B cell (primary cell): ENCODE measurements around the gene BEND5. TPM values are rescaled to one million over a fixed set of nuclear protein-coding genes. Genes with fewer than 3 reads are reported as not detected.

Source experiments
- ATAC-seq: fragments of 200-7000 bp; cut with Tn5 transposase; one replicate; pipeline ENCODE4 v1.10.0; 2021; ENCODE audit warnings: low read depth, mild to moderate bottlenecking, moderate number of reproducible peaks, moderate library complexity
- CTCF ChIA-PET: fragments of 350-600 bp; sonication (Branson Sonifier 250); formaldehyde crosslinking; loops from one replicate; lab custom pipeline; 2021; ENCODE audit warnings: antibody characterized with exemption, inconsistent platforms; lab: Charles Lee
- POLR2A ChIA-PET: fragments of 350-600 bp; sonication (Branson Sonifier 250); formaldehyde crosslinking; loops from one replicate; lab custom pipeline; 2021; ENCODE audit warnings: antibody characterized with exemption; lab: Charles Lee
- DNase-seq: peaks from one replicate; pipeline ENCODE4 v3.0.0; 2013
- H2AFZ ChIP-seq: 2 replicates; pipeline ENCODE4 v1.6.1; 2012; ENCODE audit warnings: mild to moderate bottlenecking, low read depth, low read length; ENCODE audit not compliant: insufficient read depth, poor library complexity, severe bottlenecking
- H3K27ac ChIP-seq, 2 donors: 1 replicate in 1 of 2; 2 replicates in 1 of 2; pipeline ENCODE4 v1.5.1; 2012 to 2013; ENCODE audit warnings: low read length in 2 of 2, mild to moderate bottlenecking in 2 of 2, moderate library complexity in 1 of 2
- H3K27me3 ChIP-seq, 4 experiments: fragments of 200-600 bp in 1 of 4; sonication (generic) in 1 of 4; replicated peaks in 1 of 4; 1 replicate in 2 of 4; 2 replicates in 2 of 4; pipeline versions ENCODE4 v1.6.1 to v1.7.0; 2013 to 2016; ENCODE audit warnings: low read length in 3 of 4, mild to moderate bottlenecking in 2 of 4, mixed read lengths in 1 of 4, moderate library complexity in 1 of 4; ENCODE audit not compliant: insufficient read depth in 4 of 4, control insufficient read depth in 3 of 4; ENCODE audit errors: control extremely low read depth in 1 of 4
- H3K36me3 ChIP-seq, 2 experiments: replicated peaks in 1 of 2; 1 replicate in 1 of 2; 2 replicates in 1 of 2; pipeline versions ENCODE4 v1.6.1 to v1.7.1; 2013; ENCODE audit warnings: low read length in 1 of 2; ENCODE audit not compliant: insufficient read depth in 2 of 2, control insufficient read depth in 1 of 2; ENCODE audit errors: control extremely low read depth in 1 of 2, extremely low read depth in 1 of 2
- H3K4me1 ChIP-seq, 2 donors: fragments of 200-600 bp in 1 of 2; sonication (generic) in 1 of 2; 1 replicate in 1 of 2; 2 replicates in 1 of 2; pipeline versions ENCODE4 v1.5.1 to v1.6.1; 2013 to 2017; ENCODE audit warnings: low read length in 2 of 2; ENCODE audit not compliant: control insufficient read depth in 2 of 2, insufficient read depth in 2 of 2
- H3K4me2 ChIP-seq: replicated peaks from 2 replicates; pipeline ENCODE3; 2012; ENCODE audit warnings: mild to moderate bottlenecking, low read depth, low read length; ENCODE audit not compliant: poor library complexity, severe bottlenecking
- H3K4me3 ChIP-seq, 5 experiments: fragments of 200-600 bp in 1 of 5; sonication (generic) in 1 of 5; 1 replicate in 3 of 5; 2 replicates in 2 of 5; pipeline versions ENCODE4 v1.5.1 to v1.7.0; 2011 to 2016; ENCODE audit warnings: low read length in 4 of 5, mild to moderate bottlenecking in 4 of 5, low read depth in 2 of 5, control low read depth in 1 of 5, moderate library complexity in 1 of 5; ENCODE audit not compliant: insufficient read depth in 1 of 5; ENCODE audit errors: control extremely low read depth in 1 of 5, extremely low read depth in 1 of 5
- H3K79me2 ChIP-seq: fragments of 200-600 bp; sonication (generic); one replicate; pipeline ENCODE4 v1.6.0; 2016; ENCODE audit warnings: low read length; ENCODE audit not compliant: control insufficient read depth, insufficient read depth
- H3K9ac ChIP-seq: fragments of 200-600 bp; sonication (generic); 2 replicates; pipeline ENCODE4 v1.6.1; 2017; ENCODE audit warnings: mild to moderate bottlenecking, low read length, moderate library complexity
- H3K9me3 ChIP-seq, 3 donors: one replicate each; pipeline versions ENCODE4 v1.6.1 to v1.7.1; 2013; ENCODE audit warnings: low read length in 2 of 3; ENCODE audit not compliant: control insufficient read depth in 2 of 3, insufficient read depth in 1 of 3; ENCODE audit errors: control extremely low read depth in 1 of 3
- H4K20me1 ChIP-seq: 2 replicates; pipeline ENCODE4 v1.6.0; 2012; ENCODE audit warnings: mild to moderate bottlenecking, low read length; ENCODE audit not compliant: insufficient read depth, control insufficient read depth, poor library complexity, severe bottlenecking
- H3K27ac Mint-ChIP-seq: one replicate; pipeline ENCODE4 v1.8.0; 2021; ENCODE audit warnings: mixed read lengths
- H3K27me3 Mint-ChIP-seq: one replicate; pipeline ENCODE4 v1.8.0; 2021; ENCODE audit warnings: mixed read lengths
- H3K4me1 Mint-ChIP-seq: one replicate; pipeline ENCODE4 v1.8.0; 2021; ENCODE audit warnings: mixed read lengths
- H3K4me3 Mint-ChIP-seq: one replicate; pipeline ENCODE4 v1.8.0; 2021; ENCODE audit warnings: mixed read lengths
- H3K9me3 Mint-ChIP-seq: one replicate; pipeline ENCODE4 v1.8.0; 2022; ENCODE audit warnings: mixed read lengths; ENCODE audit not compliant: insufficient read depth
- CTCF ChIP-seq: fragments of 200-600 bp; IDR thresholded peaks from one replicate; pipeline ENCODE4 v1.8.0; 2022; ENCODE audit warnings: antibody characterized with exemption, mild to moderate bottlenecking
- EZH2 ChIP-seq: IDR thresholded peaks from 2 replicates; pipeline ENCODE4 v1.6.1; 2012; ENCODE audit warnings: borderline replicate concordance, low read depth, mild to moderate bottlenecking, moderate library complexity, low read length; ENCODE audit not compliant: insufficient read depth, poor library complexity, severe bottlenecking
- WGBS: methylation state at CpG from one replicate; pipeline ENCODE4 v1.1.5; 2013; ENCODE audit warnings: missing lambda C conversion rate; ENCODE audit not compliant: insufficient coverage; 5-methylcytosine and 5-hydroxymethylcytosine counted together
- intact Hi-C: fragments of 100-400 bp; cut with micrococcal nuclease; formaldehyde crosslinking; loops from one replicate; pipeline ENCODE4 v1.10.0; 2022
- polyA plus RNA-seq: library from polyadenylated mRNA; depleted of rRNA; stranded (reverse); fragments of >200 nt; gene quantifications from 2 replicates; pipeline ENCODE4 v1.2.3, GENCODE V29; 2012
- total RNA-seq, 2 donors: library from RNA; stranded (reverse); fragments of 120-200 nt in 1 of 2; gene quantifications; 1 replicate in 1 of 2; 2 replicates in 1 of 2; pipeline versions ENCODE4 v1.2.3 to v1.2.4, GENCODE V29; 2013 to 2022

Gene BEND5
- total and polyA plus RNA-seq, 2 donors (not counting 1 experiment from before 2014, with no cell fraction given): 19.5 to 19.7 TPM

DNA sequence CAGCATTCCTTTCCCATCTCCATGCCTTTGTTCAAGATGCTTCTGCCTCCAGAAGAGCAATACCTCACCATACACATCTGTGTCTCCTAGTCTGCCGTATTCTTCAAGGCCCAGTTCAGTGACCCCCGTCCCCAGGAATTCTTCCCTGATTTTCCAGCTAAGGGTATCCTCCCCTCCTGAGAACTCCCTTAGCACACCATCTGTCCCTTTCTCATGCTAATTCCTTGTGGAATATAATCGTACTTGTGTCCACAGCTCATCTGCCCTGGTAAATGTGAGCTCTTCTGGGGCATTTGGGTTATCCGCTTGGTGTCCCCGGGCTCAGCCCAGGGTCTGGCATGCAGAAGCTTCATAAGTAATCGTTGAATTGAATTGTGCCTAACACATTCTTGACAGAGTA is 40.9 kb downstream of the BEND5 start:
- Histone ChIP-seq H3K4me3 (no peak overlapping the region), H4K20me1 (peaks cover 85% of the 10 kb centered on the region), H3K9me3 (no peaks in the 10 kb centered on the region), H3K27me3 (no peaks in the 10 kb centered on the region), H3K36me3 (peaks cover 5 to 96% of the 10 kb centered on the region in 2 experiments), H3K27ac (no peak overlapping the region), H2AFZ (no peak overlapping the region), H3K79me2 (peaks cover 54% of the 10 kb centered on the region), H3K4me2 (no peak overlapping the region), H3K4me1 (no peaks in the 10 kb centered on the region), H3K9ac (no peak overlapping the region)
- ChIA-PET POLR2A (no interaction called here), CTCF (interaction anchor here (1.1 to 3.4 kb wide), 3 partner anchors 28 to 82 kb away, joined by 3 to 17 read pairs (median 9); no protein-coding TSS in a partner anchor)
- Mint-ChIP-seq H3K27ac (no peak overlapping the region), H3K4me1 (peaks cover 3% of the 10 kb centered on the region), H3K9me3 (no peaks in the 10 kb centered on the region), H3K4me3 (no peak overlapping the region), H3K27me3 (no peaks in the 10 kb centered on the region)
- ATAC-seq (no peak), DNase-seq (no peak)
- TF ChIP-seq EZH2 (no peak), CTCF (no peak)
- intact Hi-C loops: no loop called here
- 96% methylated on average over 5 of the region's 6 CpGs for WGBS

- no peaks in the 10 kb centered on the region for H3K4me1 Mint-ChIP-seq
- CTCF ChIA-PET: interaction anchor here (1.5 kb wide), 1 partner anchor 87 kb away, joined by 3 read pairs; no protein-coding TSS in a partner anchor
- Histone ChIP-seq H3K4me2 (no peak overlapping the region), H3K27me3 (no peaks in the 10 kb centered on the region), H4K20me1 (peaks cover 57% of the 10 kb centered on the region), H3K27ac (no peak overlapping the region), H3K36me3 (peaks cover 0 to 83% of the 10 kb centered on the region in 2 experiments), H3K4me3 (no peak overlapping the region), H2AFZ (no peak overlapping the region), H3K9me3 (no peaks in the 10 kb centered on the region), H3K79me2 (peaks cover 17% of the 10 kb centered on the region), H3K4me1 (no peaks in the 10 kb centered on the region), H3K9ac (no peak overlapping the region)
- DNase-seq (no peak), ATAC-seq (no peak)
- intact Hi-C loops: no loop called here
- no peaks in the 10 kb centered on the region for H3K9me3 Mint-ChIP-seq
- no peaks in the 10 kb centered on the region for H3K27me3 Mint-ChIP-seq
- TF ChIP-seq CTCF (no peak), EZH2 (no peak)
- no peak overlapping the region for H3K4me3 Mint-ChIP-seq
- H3K27ac Mint-ChIP-seq: no peak overlapping the region
- WGBS: 48% methylated on average over 4 of the region's 10 CpGs
- POLR2A ChIA-PET: no interaction called here
Measured at GRCh38 chr1:48730164-48730910, 46.4 kb downstream of the BEND5 start.
